HepG2 (cell line): ENCODE data around the gene ZBTB25. TPM values are rescaled to one million over a fixed set of nuclear protein-coding genes. Genes with fewer than 3 reads are reported as not detected.
A peak's percentile ranks its signal among the peaks of the same experiment; 100 is the strongest.

Experiments
- DNMT3B ChIP-seq: conservative IDR thresholded peaks from 2 replicates; pipeline ENCODE4 v1.6.1; 2016; ENCODE audit warnings: missing biosample characterization, control low read depth
- GATAD2A ChIP-seq: IDR thresholded peaks from 2 replicates; pipeline ENCODE4 v1.6.1; 2016
- SMARCE1 ChIP-seq: fragments of 450-650 bp; IDR thresholded peaks from 2 replicates; pipeline ENCODE4 v1.6.1; 2017; ENCODE audit warnings: borderline replicate concordance
- ZBTB20 ChIP-seq: sonication (generic); formaldehyde crosslinking; IDR thresholded peaks from 2 replicates; pipeline ENCODE4 v1.8.1; 2023; ENCODE audit warnings: missing genetic modification reagents, low read depth, mild to moderate bottlenecking, borderline replicate concordance
- ZMYM4 ChIP-seq: sonication (generic); formaldehyde crosslinking; IDR thresholded peaks from 2 replicates; pipeline ENCODE4 v1.8.1; 2023; ENCODE audit warnings: mild to moderate bottlenecking, missing genetic modification reagents
- ZNF788 ChIP-seq: sonication (generic); formaldehyde crosslinking; IDR thresholded peaks from 2 replicates; pipeline ENCODE4 v1.5.0; 2020; ENCODE audit warnings: mild to moderate bottlenecking, missing genetic modification reagents, borderline replicate concordance
- polyA plus RNA-seq, 8 experiments: library from polyadenylated mRNA; depleted of rRNA in 3 of 8; stranded (reverse) in 7 of 8; unstranded in 1 of 8; fragments of >200 nt; fragmentation: Illumina TruSeq in 4 of 8; extraction: Trizol in 4 of 8; gene quantifications; 2 replicates each; pipeline versions ENCODE4 v1.2.1 to v1.2.3, GENCODE V29; 2011 to 2016; ENCODE audit warnings: low read depth in 4 of 8, missing spikeins in 1 of 8, mixed read lengths in 1 of 8; ENCODE audit not compliant: insufficient read depth in 1 of 8
- total RNA-seq, 5 experiments: library from RNA; depleted of rRNA; stranded (reverse); fragments of >200 nt; fragmentation: Illumina TruSeq; extraction: Trizol; gene quantifications; 2 replicates each; pipeline ENCODE4 v1.2.3, GENCODE V29; 2016; ENCODE audit warnings: low read depth in 1 of 5
- TF ChIP-seq, protein P1 (sequence below): sonication (generic); formaldehyde crosslinking; IDR thresholded peaks from 2 replicates; pipeline ENCODE4 v1.4.0; 2020; ENCODE audit warnings: mild to moderate bottlenecking, missing genetic modification reagents
- TF ChIP-seq, protein P2 (sequence below): sonication (generic); formaldehyde crosslinking; IDR thresholded peaks from 2 replicates; pipeline ENCODE4 v1.4.0; 2020; ENCODE audit warnings: missing genetic modification reagents, borderline replicate concordance
- TF ChIP-seq, protein P3 (sequence below): sonication (generic); formaldehyde crosslinking; IDR thresholded peaks from 2 replicates; pipeline ENCODE4 v1.5.0; 2020; ENCODE audit warnings: mild to moderate bottlenecking, missing genetic modification reagents, borderline replicate concordance
- TF ChIP-seq, protein P4 (sequence below): IDR thresholded peaks from 2 replicates; pipeline ENCODE4 v1.6.1; 2012; ENCODE audit warnings: low read depth, low read length, improper control_type of control experiment

Gene ZBTB25
- total and polyA plus RNA-seq, 2 of the 13 experiments (the other 11 are each of a cell fraction or from before 2014, with no cell fraction given), result 3.5 to 7.6 TPM

DNA sequence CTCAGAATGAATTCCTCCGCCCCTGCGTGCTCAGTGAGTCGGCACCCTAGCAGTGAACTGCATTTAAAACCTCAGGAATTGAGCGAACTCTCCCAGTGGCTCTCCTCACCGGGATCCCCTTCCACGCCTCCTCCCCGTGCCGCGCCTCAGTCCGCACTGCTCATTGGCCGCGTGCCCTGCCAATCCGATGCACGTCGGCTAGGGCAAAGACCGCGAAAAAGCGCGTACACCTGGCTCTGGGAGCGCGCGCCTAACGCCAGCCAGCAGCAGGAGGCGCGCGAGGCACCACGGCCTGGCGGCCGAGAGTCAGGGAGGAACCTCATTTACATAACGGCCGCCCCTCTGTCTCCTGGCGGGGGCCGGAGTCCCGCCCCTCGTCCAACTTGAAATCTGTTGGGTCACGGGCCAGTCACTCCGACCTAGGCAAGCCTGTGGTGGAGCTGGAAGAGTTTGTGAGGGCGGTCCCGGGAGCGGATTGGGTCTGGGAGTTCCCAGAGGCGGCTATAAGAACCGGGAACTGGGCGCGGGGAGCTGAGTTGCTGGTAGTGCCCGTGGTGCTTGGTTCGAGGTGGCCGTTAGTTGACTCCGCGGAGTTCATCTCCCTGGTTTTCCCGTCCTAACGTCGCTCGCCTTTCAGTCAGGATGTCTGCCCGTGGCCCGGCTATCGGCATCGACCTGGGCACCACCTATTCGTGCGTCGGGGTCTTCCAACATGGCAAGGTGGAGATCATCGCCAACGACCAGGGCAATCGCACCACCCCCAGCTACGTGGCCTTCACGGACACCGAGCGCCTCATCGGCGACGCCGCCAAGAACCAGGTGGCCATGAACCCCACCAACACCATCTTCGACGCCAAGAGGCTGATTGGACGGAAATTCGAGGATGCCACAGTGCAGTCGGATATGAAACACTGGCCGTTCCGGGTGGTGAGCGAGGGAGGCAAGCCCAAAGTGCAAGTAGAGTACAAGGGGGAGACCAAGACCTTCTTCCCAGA is 36.9 kb upstream of the ZBTB25 start, which contains the start of gene HSPA2 (continued):
- TF ChIP-seq, protein P1, sequence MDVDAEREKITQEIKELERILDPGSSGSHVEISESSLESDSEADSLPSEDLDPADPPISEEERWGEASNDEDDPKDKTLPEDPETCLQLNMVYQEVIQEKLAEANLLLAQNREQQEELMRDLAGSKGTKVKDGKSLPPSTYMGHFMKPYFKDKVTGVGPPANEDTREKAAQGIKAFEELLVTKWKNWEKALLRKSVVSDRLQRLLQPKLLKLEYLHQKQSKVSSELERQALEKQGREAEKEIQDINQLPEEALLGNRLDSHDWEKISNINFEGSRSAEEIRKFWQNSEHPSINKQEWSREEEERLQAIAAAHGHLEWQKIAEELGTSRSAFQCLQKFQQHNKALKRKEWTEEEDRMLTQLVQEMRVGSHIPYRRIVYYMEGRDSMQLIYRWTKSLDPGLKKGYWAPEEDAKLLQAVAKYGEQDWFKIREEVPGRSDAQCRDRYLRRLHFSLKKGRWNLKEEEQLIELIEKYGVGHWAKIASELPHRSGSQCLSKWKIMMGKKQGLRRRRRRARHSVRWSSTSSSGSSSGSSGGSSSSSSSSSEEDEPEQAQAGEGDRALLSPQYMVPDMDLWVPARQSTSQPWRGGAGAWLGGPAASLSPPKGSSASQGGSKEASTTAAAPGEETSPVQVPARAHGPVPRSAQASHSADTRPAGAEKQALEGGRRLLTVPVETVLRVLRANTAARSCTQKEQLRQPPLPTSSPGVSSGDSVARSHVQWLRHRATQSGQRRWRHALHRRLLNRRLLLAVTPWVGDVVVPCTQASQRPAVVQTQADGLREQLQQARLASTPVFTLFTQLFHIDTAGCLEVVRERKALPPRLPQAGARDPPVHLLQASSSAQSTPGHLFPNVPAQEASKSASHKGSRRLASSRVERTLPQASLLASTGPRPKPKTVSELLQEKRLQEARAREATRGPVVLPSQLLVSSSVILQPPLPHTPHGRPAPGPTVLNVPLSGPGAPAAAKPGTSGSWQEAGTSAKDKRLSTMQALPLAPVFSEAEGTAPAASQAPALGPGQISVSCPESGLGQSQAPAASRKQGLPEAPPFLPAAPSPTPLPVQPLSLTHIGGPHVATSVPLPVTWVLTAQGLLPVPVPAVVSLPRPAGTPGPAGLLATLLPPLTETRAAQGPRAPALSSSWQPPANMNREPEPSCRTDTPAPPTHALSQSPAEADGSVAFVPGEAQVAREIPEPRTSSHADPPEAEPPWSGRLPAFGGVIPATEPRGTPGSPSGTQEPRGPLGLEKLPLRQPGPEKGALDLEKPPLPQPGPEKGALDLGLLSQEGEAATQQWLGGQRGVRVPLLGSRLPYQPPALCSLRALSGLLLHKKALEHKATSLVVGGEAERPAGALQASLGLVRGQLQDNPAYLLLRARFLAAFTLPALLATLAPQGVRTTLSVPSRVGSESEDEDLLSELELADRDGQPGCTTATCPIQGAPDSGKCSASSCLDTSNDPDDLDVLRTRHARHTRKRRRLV (CRISPR knock-in tag), result 0 out of 2 replicates have a peak, but pooled peaks have one; percentile 63
- TF ChIP-seq, protein P2, sequence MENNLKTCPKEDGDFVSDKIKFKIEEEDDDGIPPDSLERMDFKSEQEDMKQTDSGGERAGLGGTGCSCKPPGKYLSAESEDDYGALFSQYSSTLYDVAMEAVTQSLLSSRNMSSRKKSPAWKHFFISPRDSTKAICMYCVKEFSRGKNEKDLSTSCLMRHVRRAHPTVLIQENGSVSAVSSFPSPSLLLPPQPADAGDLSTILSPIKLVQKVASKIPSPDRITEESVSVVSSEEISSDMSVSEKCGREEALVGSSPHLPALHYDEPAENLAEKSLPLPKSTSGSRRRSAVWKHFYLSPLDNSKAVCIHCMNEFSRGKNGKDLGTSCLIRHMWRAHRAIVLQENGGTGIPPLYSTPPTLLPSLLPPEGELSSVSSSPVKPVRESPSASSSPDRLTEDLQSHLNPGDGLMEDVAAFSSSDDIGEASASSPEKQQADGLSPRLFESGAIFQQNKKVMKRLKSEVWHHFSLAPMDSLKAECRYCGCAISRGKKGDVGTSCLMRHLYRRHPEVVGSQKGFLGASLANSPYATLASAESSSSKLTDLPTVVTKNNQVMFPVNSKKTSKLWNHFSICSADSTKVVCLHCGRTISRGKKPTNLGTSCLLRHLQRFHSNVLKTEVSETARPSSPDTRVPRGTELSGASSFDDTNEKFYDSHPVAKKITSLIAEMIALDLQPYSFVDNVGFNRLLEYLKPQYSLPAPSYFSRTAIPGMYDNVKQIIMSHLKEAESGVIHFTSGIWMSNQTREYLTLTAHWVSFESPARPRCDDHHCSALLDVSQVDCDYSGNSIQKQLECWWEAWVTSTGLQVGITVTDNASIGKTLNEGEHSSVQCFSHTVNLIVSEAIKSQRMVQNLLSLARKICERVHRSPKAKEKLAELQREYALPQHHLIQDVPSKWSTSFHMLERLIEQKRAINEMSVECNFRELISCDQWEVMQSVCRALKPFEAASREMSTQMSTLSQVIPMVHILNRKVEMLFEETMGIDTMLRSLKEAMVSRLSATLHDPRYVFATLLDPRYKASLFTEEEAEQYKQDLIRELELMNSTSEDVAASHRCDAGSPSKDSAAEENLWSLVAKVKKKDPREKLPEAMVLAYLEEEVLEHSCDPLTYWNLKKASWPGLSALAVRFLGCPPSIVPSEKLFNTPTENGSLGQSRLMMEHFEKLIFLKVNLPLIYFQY (CRISPR knock-in tag), result no peak
- peak; percentile 35; the same call in 1 of the 2 replicates for TF ChIP-seq GATAD2A (CRISPR knock-in tag)
- TF ChIP-seq ZMYM4 (CRISPR knock-in tag), result peak; percentile 95
- TF ChIP-seq, protein P3, sequence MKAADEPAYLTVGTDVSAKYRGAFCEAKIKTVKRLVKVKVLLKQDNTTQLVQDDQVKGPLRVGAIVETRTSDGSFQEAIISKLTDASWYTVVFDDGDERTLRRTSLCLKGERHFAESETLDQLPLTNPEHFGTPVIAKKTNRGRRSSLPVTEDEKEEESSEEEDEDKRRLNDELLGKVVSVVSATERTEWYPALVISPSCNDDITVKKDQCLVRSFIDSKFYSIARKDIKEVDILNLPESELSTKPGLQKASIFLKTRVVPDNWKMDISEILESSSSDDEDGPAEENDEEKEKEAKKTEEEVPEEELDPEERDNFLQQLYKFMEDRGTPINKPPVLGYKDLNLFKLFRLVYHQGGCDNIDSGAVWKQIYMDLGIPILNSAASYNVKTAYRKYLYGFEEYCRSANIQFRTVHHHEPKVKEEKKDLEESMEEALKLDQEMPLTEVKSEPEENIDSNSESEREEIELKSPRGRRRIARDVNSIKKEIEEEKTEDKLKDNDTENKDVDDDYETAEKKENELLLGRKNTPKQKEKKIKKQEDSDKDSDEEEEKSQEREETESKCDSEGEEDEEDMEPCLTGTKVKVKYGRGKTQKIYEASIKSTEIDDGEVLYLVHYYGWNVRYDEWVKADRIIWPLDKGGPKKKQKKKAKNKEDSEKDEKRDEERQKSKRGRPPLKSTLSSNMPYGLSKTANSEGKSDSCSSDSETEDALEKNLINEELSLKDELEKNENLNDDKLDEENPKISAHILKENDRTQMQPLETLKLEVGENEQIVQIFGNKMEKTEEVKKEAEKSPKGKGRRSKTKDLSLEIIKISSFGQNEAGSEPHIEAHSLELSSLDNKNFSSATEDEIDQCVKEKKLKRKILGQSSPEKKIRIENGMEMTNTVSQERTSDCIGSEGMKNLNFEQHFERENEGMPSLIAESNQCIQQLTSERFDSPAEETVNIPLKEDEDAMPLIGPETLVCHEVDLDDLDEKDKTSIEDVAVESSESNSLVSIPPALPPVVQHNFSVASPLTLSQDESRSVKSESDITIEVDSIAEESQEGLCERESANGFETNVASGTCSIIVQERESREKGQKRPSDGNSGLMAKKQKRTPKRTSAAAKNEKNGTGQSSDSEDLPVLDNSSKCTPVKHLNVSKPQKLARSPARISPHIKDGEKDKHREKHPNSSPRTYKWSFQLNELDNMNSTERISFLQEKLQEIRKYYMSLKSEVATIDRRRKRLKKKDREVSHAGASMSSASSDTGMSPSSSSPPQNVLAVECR (CRISPR knock-in tag), result peak; percentile 50; the same call in 1 of the 2 replicates
- no peak for TF ChIP-seq ZBTB20 (CRISPR knock-in tag)
- TF ChIP-seq SMARCE1, result no peak
- TF ChIP-seq DNMT3B (CRISPR knock-in tag), result no peak
- TF ChIP-seq ZNF788 (CRISPR knock-in tag), result peak; percentile 73; the same call in 1 of the 2 replicates
- TF ChIP-seq, protein P4, sequence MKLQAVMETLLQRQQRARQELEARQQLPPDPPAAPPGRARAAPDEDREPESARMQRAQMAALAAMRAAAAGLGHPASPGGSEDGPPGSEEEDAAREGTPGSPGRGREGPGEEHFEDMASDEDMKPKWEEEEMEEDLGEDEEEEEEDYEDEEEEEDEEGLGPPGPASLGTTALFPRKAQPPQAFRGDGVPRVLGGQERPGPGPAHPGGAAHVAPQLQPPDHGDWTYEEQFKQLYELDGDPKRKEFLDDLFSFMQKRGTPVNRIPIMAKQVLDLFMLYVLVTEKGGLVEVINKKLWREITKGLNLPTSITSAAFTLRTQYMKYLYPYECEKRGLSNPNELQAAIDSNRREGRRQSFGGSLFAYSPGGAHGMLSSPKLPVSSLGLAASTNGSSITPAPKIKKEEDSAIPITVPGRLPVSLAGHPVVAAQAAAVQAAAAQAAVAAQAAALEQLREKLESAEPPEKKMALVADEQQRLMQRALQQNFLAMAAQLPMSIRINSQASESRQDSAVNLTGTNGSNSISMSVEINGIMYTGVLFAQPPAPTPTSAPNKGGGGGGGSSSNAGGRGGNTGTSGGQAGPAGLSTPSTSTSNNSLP, result no peak
